GM21381 (cell line): ENCODE data around the gene RAB4A.

Experiments
- ATAC-seq: cut with Tn5 transposase; IDR thresholded peaks from one replicate; pipeline ENCODE4 v1.9.1; 2021; ENCODE audit warnings: mild to moderate bottlenecking, moderate library complexity; ENCODE audit not compliant: unreplicated experiment

Gene RAB4A

DNA sequence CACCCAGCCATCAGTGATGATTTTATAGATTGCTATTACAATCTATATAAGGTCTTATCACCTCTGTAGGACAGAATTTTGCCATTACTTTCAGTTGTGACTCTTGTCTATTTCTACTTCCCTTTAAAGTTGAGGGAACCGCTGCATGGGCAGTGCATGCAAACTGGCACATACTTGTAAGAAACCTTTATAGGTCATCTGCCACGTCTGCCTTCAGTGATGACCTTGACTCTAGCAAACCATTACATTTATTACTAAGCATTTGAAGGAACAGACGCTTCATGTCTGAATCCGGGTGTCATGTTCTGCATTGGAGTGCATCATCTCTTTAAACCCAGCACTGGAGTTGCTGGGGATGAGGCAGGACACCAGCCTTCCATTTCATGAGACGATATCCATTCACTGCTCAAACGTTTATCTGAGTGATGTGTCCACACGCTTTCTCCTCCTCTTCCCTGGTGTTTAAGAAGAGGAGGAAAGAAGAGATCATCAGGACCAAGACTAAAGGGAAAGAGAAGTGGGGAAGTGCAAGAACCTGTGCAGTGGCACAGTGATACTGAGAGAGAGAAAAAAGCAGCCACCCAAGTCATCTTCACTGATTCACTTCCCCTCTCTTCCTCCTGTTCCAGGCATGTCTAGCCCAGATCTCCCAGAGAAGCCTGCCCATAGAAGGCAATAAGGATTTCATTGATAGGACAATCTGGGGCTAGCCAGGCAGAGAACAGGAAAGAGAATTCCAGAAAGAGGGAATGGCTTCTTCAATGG lies 57.9 kb downstream of the RAB4A start:
- no peak for ATAC-seq

DNA sequence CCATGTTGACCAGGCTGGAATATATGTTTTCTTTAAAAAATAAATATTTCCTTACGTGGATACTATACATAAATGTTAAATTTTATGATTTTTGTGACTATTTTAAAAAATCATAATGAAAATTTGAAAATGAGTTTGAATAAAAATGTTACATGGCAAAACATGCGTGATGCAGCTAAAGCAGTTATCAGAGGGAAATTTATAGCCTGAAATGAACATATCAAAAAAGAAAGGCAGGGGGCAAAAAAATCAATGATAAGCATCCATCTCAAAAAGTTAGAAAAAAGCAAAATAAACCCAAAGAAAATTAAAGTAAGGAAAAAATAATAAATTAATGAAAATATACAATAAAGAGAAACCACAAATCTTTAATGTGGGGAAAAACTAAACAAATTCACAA lies 63.4 kb downstream of the RAB4A start:
- no peak for ATAC-seq

GRCh38 chr1:229334716-229335115 lies 63.8 kb downstream of the RAB4A start:
- ATAC-seq: no peak

DNA sequence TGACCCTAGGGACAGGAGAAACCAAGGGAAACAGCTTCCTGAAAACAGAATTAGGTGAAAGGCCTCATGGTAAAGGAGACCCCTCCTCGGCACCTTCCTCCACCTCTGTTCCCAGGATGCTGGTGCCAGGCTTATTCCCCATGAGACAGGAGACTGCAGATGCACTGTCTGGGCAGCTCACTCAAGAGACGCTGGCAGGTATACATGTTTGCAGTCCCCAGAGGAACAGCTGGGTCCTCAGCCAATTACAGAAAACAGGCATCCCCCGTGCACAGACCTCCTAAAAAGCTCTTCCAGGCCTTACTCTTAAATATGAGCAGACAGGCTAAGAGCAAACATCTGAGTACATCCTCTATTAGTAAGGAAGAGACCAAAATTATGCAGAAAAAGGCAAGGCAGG lies 65.4 kb downstream of the RAB4A start:
- ATAC-seq: no peak

DNA sequence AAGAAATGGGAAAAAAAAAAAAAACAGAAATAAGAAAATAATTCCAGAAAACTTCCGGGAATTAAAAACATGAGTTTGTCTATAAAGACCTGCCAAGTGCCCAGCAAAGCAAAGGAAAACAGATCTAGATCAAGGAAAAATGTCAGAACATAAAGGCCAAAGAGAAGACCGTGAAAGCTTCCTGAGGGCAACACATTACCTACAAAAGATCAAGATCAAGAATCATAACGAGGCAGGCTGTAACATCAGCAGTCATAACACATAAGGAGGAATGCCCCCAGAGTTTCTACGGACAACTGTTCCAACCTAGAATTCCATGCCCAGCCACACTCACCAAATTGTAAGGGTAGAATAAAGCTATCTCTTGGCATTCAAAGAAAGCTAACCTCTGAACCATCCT lies 68.2 kb downstream of the RAB4A start:
- ATAC-seq: no peak

- ATAC-seq: no peak
Observed at GRCh38 chr1:229339520-229339919, 68.6 kb downstream of the RAB4A start.

DNA sequence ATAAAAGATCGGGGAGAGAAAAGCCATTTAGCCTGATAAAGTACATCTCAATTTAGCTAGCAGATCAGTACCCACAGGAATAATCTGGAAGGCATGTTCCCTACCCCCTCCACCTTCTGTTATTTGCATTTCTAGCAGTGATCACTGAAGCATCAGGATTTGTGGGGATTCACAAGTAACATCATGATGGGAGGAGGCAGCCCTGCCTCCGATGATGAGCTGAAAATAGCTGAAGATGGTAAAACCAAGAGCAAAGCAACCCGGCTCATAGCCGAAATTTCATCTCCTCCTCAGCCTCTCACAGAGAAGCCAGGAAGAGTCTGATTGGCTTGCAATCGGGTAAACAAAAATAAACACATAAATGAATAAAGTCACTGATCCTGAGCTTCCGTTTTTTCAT lies 69.6 kb downstream of the RAB4A start:
- ATAC-seq: no peak

GRCh38 chr1:229341774-229342655 lies 71.1 kb downstream of the RAB4A start:
- peak; percentile 64 for ATAC-seq

- peak; percentile 38 for ATAC-seq
Observed at GRCh38 chr1:229342656-229343569, 72.0 kb downstream of the RAB4A start, which contains the start of gene CCSAP. CCSAP (minus strand) TSS chr1:229343047; CDS start chr1:229342465, 582 bp downstream.

GRCh38 chr1:229344139-229344538 lies 73.2 kb downstream of the RAB4A start:
- no peak for ATAC-seq

DNA sequence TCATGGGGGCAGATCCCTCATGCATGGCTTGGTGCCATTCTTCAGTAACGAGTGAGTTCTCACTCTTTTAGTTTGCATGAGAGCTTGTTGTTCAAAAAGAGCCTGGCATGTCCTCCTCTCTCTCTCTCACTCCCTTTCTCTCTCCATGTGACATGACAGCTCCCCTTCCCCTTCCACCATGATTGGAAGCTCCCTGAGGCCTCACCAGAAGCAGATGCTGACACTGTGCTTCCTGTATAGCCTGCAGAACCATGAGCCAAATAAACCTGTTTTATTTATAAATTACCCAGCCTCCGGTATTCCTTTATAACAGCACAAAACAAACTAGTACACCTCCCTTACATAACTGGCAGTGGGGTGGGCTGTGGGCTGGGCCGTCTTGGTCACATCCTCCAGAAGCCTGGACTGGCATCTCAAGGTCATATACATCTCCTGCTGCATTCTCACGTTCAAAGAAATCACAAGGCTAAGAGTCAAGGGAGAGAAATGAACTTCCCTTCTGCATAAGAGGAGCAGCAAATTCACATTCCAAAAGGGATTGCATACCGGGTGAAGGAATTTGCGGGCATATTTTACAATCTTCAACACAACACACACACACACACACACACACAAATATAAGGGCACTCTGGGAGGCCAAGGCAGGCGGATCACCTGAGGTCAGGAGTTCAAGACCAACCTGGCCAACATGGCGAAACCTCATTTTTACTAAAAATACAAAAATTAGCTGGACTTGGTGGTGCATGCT lies 74.2 kb downstream of the RAB4A start:
- no peak for ATAC-seq

DNA sequence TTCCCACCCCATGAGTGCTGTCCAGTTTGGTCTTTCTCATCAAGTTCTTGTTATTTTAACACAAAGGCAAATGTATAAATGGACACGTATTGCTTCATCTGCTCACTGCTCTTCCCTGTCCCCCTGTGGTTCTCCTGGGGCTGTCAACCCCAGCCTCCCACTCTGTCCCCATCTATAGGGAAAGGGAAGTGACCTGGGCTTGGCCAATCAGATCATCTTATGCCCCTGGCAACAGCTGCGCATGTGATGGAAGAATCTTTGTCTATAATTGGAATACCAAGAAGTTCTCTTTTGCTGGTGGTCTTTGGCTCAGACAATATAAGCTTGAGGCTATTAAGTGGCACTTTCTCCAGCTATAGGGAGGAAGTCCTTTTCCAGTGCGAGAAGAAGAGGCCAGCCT lies 76.6 kb downstream of the RAB4A start:
- ATAC-seq: no peak

GRCh38 chr1:229349463-229350385 lies 78.8 kb downstream of the RAB4A start:
- ATAC-seq: no peak

- ATAC-seq: no peak
Observed at GRCh38 chr1:229352975-229353374, 82.1 kb downstream of the RAB4A start.

DNA sequence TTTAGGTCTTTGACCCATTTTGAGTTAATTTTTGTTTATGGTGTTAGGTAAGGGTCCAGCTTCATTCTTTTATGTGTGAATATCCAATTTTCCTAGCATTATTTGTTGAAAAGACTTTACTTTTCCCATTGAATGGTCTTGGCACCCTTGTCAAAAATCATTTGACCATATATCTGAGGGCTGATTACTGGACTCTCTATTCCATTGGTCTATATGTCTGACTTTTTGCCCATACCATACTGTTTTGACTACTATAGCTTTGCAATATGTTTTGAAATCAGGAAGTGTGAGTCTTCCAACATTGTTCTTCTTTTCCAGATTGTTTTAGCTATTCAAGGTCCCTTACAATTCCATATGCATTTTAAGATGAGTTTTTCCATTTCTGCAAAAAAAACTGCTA lies 83.3 kb downstream of the RAB4A start:
- ATAC-seq: no peak
